HG03135 (cell line): Measurements from ENCODE around the gene TSSK6.

Experiments used
- ATAC-seq: cut with Tn5 transposase; IDR thresholded peaks from one replicate; pipeline ENCODE4 v1.9.1; 2021; ENCODE audit warnings: mild to moderate bottlenecking, moderate library complexity; ENCODE audit not compliant: unreplicated experiment

Gene TSSK6

GRCh38 chr19:19465436-19466070 is 49.8 kb downstream of the TSSK6 start:
- ATAC-seq, result no peak

DNA sequence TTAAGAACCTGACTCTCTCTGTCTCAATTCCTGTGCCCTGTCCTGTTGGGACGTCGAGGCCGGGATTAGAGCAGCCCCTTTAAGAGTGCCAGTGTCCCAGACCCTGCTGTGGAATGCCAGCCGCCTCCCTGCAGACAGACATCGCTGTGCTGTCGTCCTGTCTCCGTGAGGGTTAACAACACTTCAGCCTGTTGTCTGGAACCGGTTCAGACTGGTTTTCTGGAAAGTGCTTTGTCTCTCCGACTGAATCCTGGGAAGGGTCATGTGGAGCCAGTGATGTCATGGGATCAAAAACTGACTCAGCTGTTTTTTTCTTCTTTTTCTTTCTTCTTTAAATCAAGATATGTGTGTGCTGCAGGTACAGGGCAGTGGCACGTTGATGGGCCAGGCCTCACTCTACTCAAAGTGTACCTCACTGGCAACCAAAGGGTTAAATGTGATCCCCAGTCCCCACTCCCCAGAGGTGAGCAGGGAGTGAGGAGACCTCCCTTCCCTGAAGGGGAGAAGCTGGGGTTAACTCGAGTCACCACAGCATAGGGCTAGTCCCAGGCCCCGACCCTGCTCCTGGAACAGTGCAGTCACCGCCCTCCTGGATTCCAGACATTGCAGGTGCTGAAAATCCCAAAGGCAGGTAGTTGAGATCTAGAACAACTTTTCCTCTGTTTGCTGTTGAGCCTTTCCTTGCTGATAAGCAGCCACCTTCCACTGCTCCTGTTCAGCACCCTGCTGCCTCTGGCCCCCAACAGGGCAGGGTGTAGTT is 50.8 kb downstream of the TSSK6 start:
- no peak for ATAC-seq
